Type B pancreatic cell (in vitro differentiated cells): ENCODE results near the gene KRTAP9-1. TPM values are rescaled to one million over a fixed set of nuclear protein-coding genes. Genes with fewer than 3 reads are reported as not detected.
"Not testable (repeated sequence)": the region's sequence is repeated elsewhere in the genome, so short reads cannot be mapped to it uniquely, and the experiment has no call there.

Experiments
- DNase-seq: peaks from one replicate; pipeline ENCODE4 v3.0.0; 2021; ENCODE audit warnings: mixed read lengths; ENCODE audit not compliant: unreplicated experiment; ENCODE audit errors: extremely low spot score
- H3K27ac Mint-ChIP-seq: 2 replicates; pipeline ENCODE4 v1.8.0; 2021; ENCODE audit warnings: mild to moderate bottlenecking, mixed read lengths
- H3K27me3 Mint-ChIP-seq: 2 replicates; pipeline ENCODE4 v1.8.0; 2021; ENCODE audit warnings: mixed read lengths
- H3K36me3 Mint-ChIP-seq: 2 replicates; pipeline ENCODE4 v1.8.0; 2021; ENCODE audit warnings: mixed read lengths
- H3K4me1 Mint-ChIP-seq: one replicate; pipeline ENCODE4 v1.8.0; 2021; ENCODE audit warnings: mixed read lengths; ENCODE audit not compliant: unreplicated experiment
- H3K4me3 Mint-ChIP-seq: 2 replicates; pipeline ENCODE4 v1.8.0; 2021; ENCODE audit warnings: mild to moderate bottlenecking, mixed read lengths
- H3K9me3 Mint-ChIP-seq: 2 replicates; pipeline ENCODE4 v1.8.0; 2021; ENCODE audit warnings: mixed read lengths
- total RNA-seq: library from RNA; stranded (reverse); gene quantifications from 2 replicates; pipeline ENCODE4 v1.2.1, GENCODE V29; 2021; ENCODE audit warnings: low replicate concordance
- TF ChIP-seq, protein P1 (sequence below): fragments of 200-600 bp; sonication (generic); conservative IDR thresholded peaks from 2 replicates; pipeline ENCODE4 v1.5.0; 2021; ENCODE audit warnings: antibody characterized with exemption, mild to moderate bottlenecking

The KRTAP9-1 gene
- total RNA-seq, 1 donor from 2014 or later: not detected

GRCh38 chr17:41147531-41148204, 42.0 kb upstream of the KRTAP9-1 start:
- peaks cover 9% of the 10 kb centered on the region for H3K9me3 Mint-ChIP-seq
- H3K4me3 Mint-ChIP-seq: no peak overlapping the region
- no peak for DNase-seq
- H3K36me3 Mint-ChIP-seq: peaks cover 3% of the 10 kb centered on the region
- no peak overlapping the region for H3K27ac Mint-ChIP-seq
- no peaks in the 10 kb centered on the region for H3K4me1 Mint-ChIP-seq
- peaks cover 4% of the 10 kb centered on the region for H3K27me3 Mint-ChIP-seq
- TF ChIP-seq, protein P1, sequence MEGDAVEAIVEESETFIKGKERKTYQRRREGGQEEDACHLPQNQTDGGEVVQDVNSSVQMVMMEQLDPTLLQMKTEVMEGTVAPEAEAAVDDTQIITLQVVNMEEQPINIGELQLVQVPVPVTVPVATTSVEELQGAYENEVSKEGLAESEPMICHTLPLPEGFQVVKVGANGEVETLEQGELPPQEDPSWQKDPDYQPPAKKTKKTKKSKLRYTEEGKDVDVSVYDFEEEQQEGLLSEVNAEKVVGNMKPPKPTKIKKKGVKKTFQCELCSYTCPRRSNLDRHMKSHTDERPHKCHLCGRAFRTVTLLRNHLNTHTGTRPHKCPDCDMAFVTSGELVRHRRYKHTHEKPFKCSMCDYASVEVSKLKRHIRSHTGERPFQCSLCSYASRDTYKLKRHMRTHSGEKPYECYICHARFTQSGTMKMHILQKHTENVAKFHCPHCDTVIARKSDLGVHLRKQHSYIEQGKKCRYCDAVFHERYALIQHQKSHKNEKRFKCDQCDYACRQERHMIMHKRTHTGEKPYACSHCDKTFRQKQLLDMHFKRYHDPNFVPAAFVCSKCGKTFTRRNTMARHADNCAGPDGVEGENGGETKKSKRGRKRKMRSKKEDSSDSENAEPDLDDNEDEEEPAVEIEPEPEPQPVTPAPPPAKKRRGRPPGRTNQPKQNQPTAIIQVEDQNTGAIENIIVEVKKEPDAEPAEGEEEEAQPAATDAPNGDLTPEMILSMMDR: no peak

GRCh38 chr17:41148971-41149651, 40.6 kb upstream of the KRTAP9-1 start:
- H3K4me3 Mint-ChIP-seq, H3K4me1 Mint-ChIP-seq: not testable (repeated sequence)

GRCh38 chr17:41149652-41149985, 40.1 kb upstream of the KRTAP9-1 start, which contains the start of gene KRTAP4-5:
KRTAP4-5 (minus strand) TSS chr17:41149825; CDS start chr17:41149767, 58 bp downstream.
- TF ChIP-seq, protein P1: no peak
- Mint-ChIP-seq H3K27me3 (peaks cover 4% of the 10 kb centered on the region), H3K36me3 (no peaks in the 10 kb centered on the region), H3K27ac (no peak within 1 kb of the TSS), H3K4me3 (no peak within 1 kb of the TSS), H3K9me3 (no peaks in the 10 kb centered on the region), H3K4me1 (no peaks in the 10 kb centered on the region)
- no peak for DNase-seq

More at GRCh38 chr17:41148971-41149651, 40.6 kb upstream of the KRTAP9-1 start:
- H3K27me3 Mint-ChIP-seq, H3K9me3 Mint-ChIP-seq, DNase-seq, H3K27ac Mint-ChIP-seq, H3K36me3 Mint-ChIP-seq: not testable (repeated sequence)

GRCh38 chr17:41150026-41150425, 39.7 kb upstream of the KRTAP9-1 start:
- H3K4me3 Mint-ChIP-seq: no peak overlapping the region
- no peaks in the 10 kb centered on the region for H3K4me1 Mint-ChIP-seq
- TF ChIP-seq, protein P1: no peak
- H3K27me3 Mint-ChIP-seq: peaks cover 4% of the 10 kb centered on the region
- no peaks in the 10 kb centered on the region for H3K36me3 Mint-ChIP-seq
- H3K9me3 Mint-ChIP-seq: no peaks in the 10 kb centered on the region
- no peak overlapping the region for H3K27ac Mint-ChIP-seq
- DNase-seq: no peak

GRCh38 chr17:41151525-41151924, 38.2 kb upstream of the KRTAP9-1 start:
- Mint-ChIP-seq H3K9me3 (no peaks in the 10 kb centered on the region), H3K4me1 (no peaks in the 10 kb centered on the region)

GRCh38 chr17:41153856-41154255, 35.8 kb upstream of the KRTAP9-1 start:
- DNase-seq: no peak
- Mint-ChIP-seq H3K36me3 (no peaks in the 10 kb centered on the region), H3K4me3 (no peak overlapping the region), H3K9me3 (no peaks in the 10 kb centered on the region), H3K27me3 (peaks cover 3% of the 10 kb centered on the region), H3K27ac (no peak overlapping the region), H3K4me1 (no peaks in the 10 kb centered on the region)
- TF ChIP-seq, protein P1: no peak

More at GRCh38 chr17:41151525-41151924, 38.2 kb upstream of the KRTAP9-1 start:
- peaks cover 4% of the 10 kb centered on the region for H3K27me3 Mint-ChIP-seq
- no peak overlapping the region for H3K4me3 Mint-ChIP-seq
- DNase-seq: no peak
- no peak overlapping the region for H3K27ac Mint-ChIP-seq
- TF ChIP-seq, protein P1: no peak
- no peaks in the 10 kb centered on the region for H3K36me3 Mint-ChIP-seq

DNA sequence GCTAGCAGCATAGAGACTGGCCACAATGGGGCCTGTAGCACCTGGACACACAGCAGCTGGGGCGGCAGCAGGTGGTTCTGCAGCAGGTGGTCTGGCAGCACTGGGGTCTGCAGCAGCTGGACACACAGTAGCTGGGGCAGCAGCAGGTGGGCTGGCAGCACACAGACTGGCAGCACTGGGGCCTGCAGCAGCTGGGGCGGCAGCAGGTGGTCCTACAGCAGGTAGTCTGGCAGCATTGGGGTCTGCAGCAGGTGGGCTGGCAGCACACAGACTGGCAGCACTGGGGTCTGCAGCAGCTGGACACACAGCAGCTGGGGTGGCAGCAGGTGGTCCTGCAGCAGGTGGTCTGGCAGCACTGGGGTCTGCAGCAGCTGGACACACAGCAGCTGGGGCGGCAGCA, 29.5 kb upstream of the KRTAP9-1 start:
- H3K4me3 Mint-ChIP-seq, H3K4me1 Mint-ChIP-seq, H3K36me3 Mint-ChIP-seq, H3K9me3 Mint-ChIP-seq, H3K27ac Mint-ChIP-seq, DNase-seq, H3K27me3 Mint-ChIP-seq: not testable (repeated sequence)
